ENCODE measurements around the gene HPS4. TPM values are rescaled to one million over a fixed set of nuclear protein-coding genes. Genes with fewer than 3 reads are reported as not detected.

HPS4 gene
- total RNA-seq, 2 donors from 2014 or later = 28.3 to 42.5 TPM

- Histone ChIP-seq H3K27ac (no peak overlapping the region), H3K27me3 (no peaks in the 10 kb centered on the region), H3K36me3 (replicated peaks in 1 of 2; ENCODE audit: insufficient read depth in 1 of 2, low read depth in 2 of 2) (no peaks in the 10 kb centered on the region), H3K9me3 (no peaks in the 10 kb centered on the region), H3K4me1 (peaks cover 21% of the 10 kb centered on the region), H3K4me3 (no peak overlapping the region)
- DNase-seq (no peak), ATAC-seq (no peak)
- intact Hi-C loops (cut with DNase I) = no loop called here
- TF ChIP-seq, protein P1, sequence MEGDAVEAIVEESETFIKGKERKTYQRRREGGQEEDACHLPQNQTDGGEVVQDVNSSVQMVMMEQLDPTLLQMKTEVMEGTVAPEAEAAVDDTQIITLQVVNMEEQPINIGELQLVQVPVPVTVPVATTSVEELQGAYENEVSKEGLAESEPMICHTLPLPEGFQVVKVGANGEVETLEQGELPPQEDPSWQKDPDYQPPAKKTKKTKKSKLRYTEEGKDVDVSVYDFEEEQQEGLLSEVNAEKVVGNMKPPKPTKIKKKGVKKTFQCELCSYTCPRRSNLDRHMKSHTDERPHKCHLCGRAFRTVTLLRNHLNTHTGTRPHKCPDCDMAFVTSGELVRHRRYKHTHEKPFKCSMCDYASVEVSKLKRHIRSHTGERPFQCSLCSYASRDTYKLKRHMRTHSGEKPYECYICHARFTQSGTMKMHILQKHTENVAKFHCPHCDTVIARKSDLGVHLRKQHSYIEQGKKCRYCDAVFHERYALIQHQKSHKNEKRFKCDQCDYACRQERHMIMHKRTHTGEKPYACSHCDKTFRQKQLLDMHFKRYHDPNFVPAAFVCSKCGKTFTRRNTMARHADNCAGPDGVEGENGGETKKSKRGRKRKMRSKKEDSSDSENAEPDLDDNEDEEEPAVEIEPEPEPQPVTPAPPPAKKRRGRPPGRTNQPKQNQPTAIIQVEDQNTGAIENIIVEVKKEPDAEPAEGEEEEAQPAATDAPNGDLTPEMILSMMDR (IDR thresholded peaks at IDR 0.05) = no peak
- TF ChIP-seq POLR2A (IDR thresholded peaks at IDR 0.05) = no peak
- WGBS, 2 donors = 77 to 78% methylated on average over 10 to 17 of the region's 25 CpGs
Observed at GRCh38 chr22:26433805-26434204, 49.8 kb downstream of the HPS4 start.

- DNase-seq = no peak
- Histone ChIP-seq H3K27ac (no peak overlapping the region), H3K36me3 (replicated peaks in 1 of 2; ENCODE audit: insufficient read depth in 1 of 2, low read depth in 2 of 2) (no peaks in the 10 kb centered on the region), H3K4me1 (peaks cover 27% of the 10 kb centered on the region), H3K27me3 (no peaks in the 10 kb centered on the region), H3K4me3 (no peak overlapping the region), H3K9me3 (no peaks in the 10 kb centered on the region)
- TF ChIP-seq, protein P1 (IDR thresholded peaks at IDR 0.05) = no peak
- no peak for TF ChIP-seq POLR2A (IDR thresholded peaks at IDR 0.05)
- intact Hi-C loops (cut with DNase I) = no loop called here
- no peak for ATAC-seq
- WGBS, 2 donors = 69 to 73% methylated on average over 3 of the region's 3 CpGs
Observed at GRCh38 chr22:26432619-26433311, 50.8 kb downstream of the HPS4 start.

- Histone ChIP-seq H3K27me3 (no peaks in the 10 kb centered on the region), H3K4me1 (peaks cover 15% of the 10 kb centered on the region), H3K27ac (no peak overlapping the region), H3K4me3 (no peak overlapping the region), H3K9me3 (no peaks in the 10 kb centered on the region), H3K36me3 (replicated peaks in 1 of 2; ENCODE audit: insufficient read depth in 1 of 2, low read depth in 2 of 2) (no peaks in the 10 kb centered on the region)
- ATAC-seq = no peak
- TF ChIP-seq, protein P1 (IDR thresholded peaks at IDR 0.05) = no peak
- TF ChIP-seq POLR2A (IDR thresholded peaks at IDR 0.05) = no peak
- WGBS, 2 donors = 74 to 81% methylated on average over 13 of the region's 13 CpGs
- intact Hi-C loops (cut with DNase I) = no loop called here
- no peak for DNase-seq
Observed at GRCh38 chr22:26431261-26431995, 52.2 kb downstream of the HPS4 start.

DNA sequence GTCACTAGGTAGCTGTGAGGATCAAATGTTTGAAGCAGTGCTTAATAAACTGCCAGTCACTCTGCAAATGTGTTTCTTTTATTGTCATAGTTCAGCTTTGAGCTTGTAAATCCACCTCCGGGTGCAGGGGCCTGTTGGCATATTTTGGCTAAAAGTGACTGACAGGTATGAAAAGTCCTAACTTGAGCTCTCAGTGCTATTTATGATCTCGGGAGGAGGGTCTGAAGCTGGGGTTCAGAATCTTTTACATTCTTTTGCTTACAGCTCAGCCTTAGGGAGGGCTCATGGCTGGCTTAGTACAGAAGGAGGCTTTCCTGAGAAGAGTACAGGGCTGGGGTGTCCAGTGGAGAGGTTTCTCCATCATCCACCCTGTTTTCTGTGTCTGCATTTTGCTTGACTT lies 53.0 kb downstream of the HPS4 start:
- TF ChIP-seq, protein P1 (IDR thresholded peaks at IDR 0.05) = no peak
- TF ChIP-seq POLR2A (IDR thresholded peaks at IDR 0.05) = no peak
- Histone ChIP-seq H3K27ac (no peak overlapping the region), H3K4me3 (no peak overlapping the region), H3K36me3 (replicated peaks in 1 of 2; ENCODE audit: insufficient read depth in 1 of 2, low read depth in 2 of 2) (no peaks in the 10 kb centered on the region), H3K27me3 (no peaks in the 10 kb centered on the region), H3K4me1 (peaks cover 13% of the 10 kb centered on the region), H3K9me3 (no peaks in the 10 kb centered on the region)
- intact Hi-C loops (cut with DNase I) = no loop called here
- ATAC-seq (no peak), DNase-seq (no peak)
- WGBS, 2 donors = 71 to 82% methylated on average over 2 of the region's 2 CpGs

All from body of pancreas (tissue), 4 donors.